ENCODE results near the gene SLC41A2. TPM values are rescaled to one million over a fixed set of nuclear protein-coding genes. Genes with fewer than 3 reads are reported as not detected.

Gene SLC41A2
- total RNA-seq, 1 donor: 4.9 TPM

- no peaks in the 10 kb centered on the region for H3K27me3 ChIP-seq (ENCODE audit: insufficient read depth, low read length)
- no peaks in the 10 kb centered on the region for H3K9me3 ChIP-seq (ENCODE audit: low read depth, low read length)
- no peaks in the 10 kb centered on the region for H3K4me1 ChIP-seq (ENCODE audit: insufficient read depth, low read length)
- H3K4me3 ChIP-seq (ENCODE audit: low read length): no peak overlapping the region
Observed at GRCh38 chr12:104928036-104928745, 29.9 kb downstream of the SLC41A2 start.

- Histone ChIP-seq H3K4me1 (ENCODE audit: insufficient read depth, low read length) (no peaks in the 10 kb centered on the region), H3K4me3 (ENCODE audit: low read length) (no peak overlapping the region), H3K9me3 (ENCODE audit: low read depth, low read length) (peaks cover 15% of the 10 kb centered on the region), H3K27me3 (ENCODE audit: insufficient read depth, low read length) (no peaks in the 10 kb centered on the region)
Observed at GRCh38 chr12:104925501-104925900, 32.6 kb downstream of the SLC41A2 start.

- Histone ChIP-seq H3K4me1 (ENCODE audit: insufficient read depth, low read length) (no peaks in the 10 kb centered on the region), H3K9me3 (ENCODE audit: low read depth, low read length) (peaks cover 15% of the 10 kb centered on the region)
Observed at GRCh38 chr12:104921340-104921739, 36.8 kb downstream of the SLC41A2 start.

GRCh38 chr12:104911942-104912341 lies 46.1 kb downstream of the SLC41A2 start:
- H3K4me3 ChIP-seq (ENCODE audit: low read length): no peak overlapping the region
- no peaks in the 10 kb centered on the region for H3K9me3 ChIP-seq (ENCODE audit: low read depth, low read length)
- no peaks in the 10 kb centered on the region for H3K27me3 ChIP-seq (ENCODE audit: insufficient read depth, low read length)
- H3K4me1 ChIP-seq (ENCODE audit: insufficient read depth, low read length): no peaks in the 10 kb centered on the region

More at GRCh38 chr12:104921340-104921739, 36.8 kb downstream of the SLC41A2 start:
- Histone ChIP-seq H3K4me3 (ENCODE audit: low read length) (no peak overlapping the region), H3K27me3 (ENCODE audit: insufficient read depth, low read length) (no peaks in the 10 kb centered on the region)

- Histone ChIP-seq H3K9me3 (ENCODE audit: low read depth, low read length) (no peaks in the 10 kb centered on the region), H3K27me3 (ENCODE audit: insufficient read depth, low read length) (no peaks in the 10 kb centered on the region), H3K4me3 (ENCODE audit: low read length) (no peak overlapping the region)
Observed at GRCh38 chr12:104910196-104910840, 47.8 kb downstream of the SLC41A2 start.

GRCh38 chr12:104909761-104910160 lies 48.3 kb downstream of the SLC41A2 start:
- Histone ChIP-seq H3K4me3 (ENCODE audit: low read length) (no peak overlapping the region), H3K4me1 (ENCODE audit: insufficient read depth, low read length) (no peaks in the 10 kb centered on the region), H3K27me3 (ENCODE audit: insufficient read depth, low read length) (no peaks in the 10 kb centered on the region), H3K9me3 (ENCODE audit: low read depth, low read length) (no peaks in the 10 kb centered on the region)

More at GRCh38 chr12:104910196-104910840, 47.8 kb downstream of the SLC41A2 start:
- no peaks in the 10 kb centered on the region for H3K4me1 ChIP-seq (ENCODE audit: insufficient read depth, low read length)

Other genes starting within 250 kb of the SLC41A2 start
- gene NOPCHAP1, start 28.0 kb upstream of the SLC41A2 start, total RNA-seq: 2.7 TPM
- gene ALDH1L2, start 126.2 kb upstream of the SLC41A2 start, total RNA-seq: under 0.01 TPM
- 71.0 TPM for gene WASHC4, start 149.4 kb upstream of the SLC41A2 start, total RNA-seq

Measured in mononuclear cell (primary cell).